GM20431 (cell line): ENCODE data around the gene SPDYA.
"Not testable (repeated sequence)": the region's sequence is repeated elsewhere in the genome, so short reads cannot be mapped to it uniquely, and the experiment has no call there.

Experiments used
- in situ Hi-C: fragments of 300-500 bp; cut with MseI, MboI; formaldehyde crosslinking; loops from one replicate; pipeline ENCODE4 v1.15.0; 2020; ENCODE audit warnings: low sequenced_read_pairs; ENCODE audit not compliant: unreplicated experiment

The SPDYA gene

GRCh38 chr2:28810384-28811285 is at the start of gene SPDYA:
TSS of gene SPDYA (plus strand) at chr2:28810834. CDS start at chr2:28816015, 5,181 bp downstream.
- in situ Hi-C loops, result no loop called here

- in situ Hi-C loops, result loop anchor here (25.0 kb wide), 1 partner anchor 174 kb away; no protein-coding TSS in a partner anchor
Measured at GRCh38 chr2:28761420-28761819, 49.2 kb upstream of the SPDYA start.

GRCh38 chr2:28764909-28765711 is 45.5 kb upstream of the SPDYA start:
- in situ Hi-C loops, result loop anchor here (25.0 kb wide), 1 partner anchor 178 kb away; no protein-coding TSS in a partner anchor

GRCh38 chr2:28766070-28766469 is 44.6 kb upstream of the SPDYA start:
- in situ Hi-C loops, result loop anchor here (25.0 kb wide), 1 partner anchor 179 kb away; no protein-coding TSS in a partner anchor

GRCh38 chr2:28767337-28767736 is 43.3 kb upstream of the SPDYA start:
- in situ Hi-C loops, result loop anchor here (25.0 kb wide), 1 partner anchor 180 kb away; no protein-coding TSS in a partner anchor

GRCh38 chr2:28768422-28768821 is 42.2 kb upstream of the SPDYA start:
- in situ Hi-C loops, result loop anchor here (25.0 kb wide), 1 partner anchor 181 kb away; no protein-coding TSS in a partner anchor

GRCh38 chr2:28768952-28769351 is 41.7 kb upstream of the SPDYA start:
- in situ Hi-C loops, result loop anchor here (25.0 kb wide), 1 partner anchor 182 kb away; no protein-coding TSS in a partner anchor

GRCh38 chr2:28772351-28772750 is 38.3 kb upstream of the SPDYA start:
- in situ Hi-C loops, result loop anchor here (25.0 kb wide), 1 partner anchor 185 kb away; no protein-coding TSS in a partner anchor

- in situ Hi-C loops, result no loop called here
Measured at GRCh38 chr2:28776471-28776870, 34.2 kb upstream of the SPDYA start.

GRCh38 chr2:28778392-28778791 is 32.2 kb upstream of the SPDYA start:
- in situ Hi-C loops, result no loop called here

GRCh38 chr2:28779001-28779400 is 31.6 kb upstream of the SPDYA start:
- in situ Hi-C loops, result no loop called here

- in situ Hi-C loops, result no loop called here
Measured at GRCh38 chr2:28780496-28780895, 30.1 kb upstream of the SPDYA start.

GRCh38 chr2:28782423-28782822 is 28.2 kb upstream of the SPDYA start:
- in situ Hi-C loops, result no loop called here

GRCh38 chr2:28784570-28784969 is 26.1 kb upstream of the SPDYA start:
- in situ Hi-C loops, result not testable (repeated sequence)

- in situ Hi-C loops, result no loop called here
Measured at GRCh38 chr2:28796620-28797019, 14.0 kb upstream of the SPDYA start.

- in situ Hi-C loops, result no loop called here
Measured at GRCh38 chr2:28801726-28802125, 8.9 kb upstream of the SPDYA start.

GRCh38 chr2:28802975-28803429 is 7.6 kb upstream of the SPDYA start:
- in situ Hi-C loops, result no loop called here

GRCh38 chr2:28809927-28810326 is 707 bp upstream of the SPDYA start:
- in situ Hi-C loops, result no loop called here

- in situ Hi-C loops, result no loop called here
Measured at GRCh38 chr2:28818053-28818452, 7.4 kb downstream of the SPDYA start.

- in situ Hi-C loops, result no loop called here
Measured at GRCh38 chr2:28821295-28821958, 10.8 kb downstream of the SPDYA start.
